Esophagus (tissue), 2 donors: ENCODE data around the gene ZP4. TPM values are rescaled to one million over a fixed set of nuclear protein-coding genes. Genes with fewer than 3 reads are reported as not detected.
"Not testable (repeated sequence)": the region's sequence is repeated elsewhere in the genome, so short reads cannot be mapped to it uniquely, and the experiment has no call there.

ENCODE experiments used
- H3K27ac ChIP-seq, 2 donors: one replicate each; pipeline ENCODE4 v1.5.1; 2013; ENCODE audit warnings: low read depth in 2 of 2, mild to moderate bottlenecking in 2 of 2, inconsistent platforms in 1 of 2, low read length in 1 of 2, moderate library complexity in 1 of 2
- H3K27me3 ChIP-seq, 2 donors: one replicate each; pipeline ENCODE4 v1.6.1; 2013; ENCODE audit warnings: low read length in 2 of 2, control low read depth in 1 of 2, mild to moderate bottlenecking in 1 of 2; ENCODE audit not compliant: insufficient read depth in 2 of 2, control insufficient read depth in 1 of 2
- H3K36me3 ChIP-seq, 2 donors: one replicate each; pipeline ENCODE4 v1.6.1; 2013; ENCODE audit warnings: low read length in 1 of 2; ENCODE audit not compliant: control insufficient read depth in 2 of 2, insufficient read depth in 2 of 2
- H3K4me1 ChIP-seq, 2 donors: one replicate each; pipeline ENCODE4 v1.6.1; 2013; ENCODE audit warnings: low read length in 1 of 2; ENCODE audit not compliant: control insufficient read depth in 2 of 2, insufficient read depth in 2 of 2
- H3K4me3 ChIP-seq, 2 donors: one replicate each; pipeline ENCODE4 v1.5.1; 2013; ENCODE audit warnings: low read length in 2 of 2, mild to moderate bottlenecking in 2 of 2, low read depth in 1 of 2, moderate library complexity in 1 of 2
- H3K9me3 ChIP-seq, 2 donors: one replicate each; pipeline ENCODE4 v1.6.1; 2013; ENCODE audit warnings: mild to moderate bottlenecking in 2 of 2, low read depth in 1 of 2, low read length in 1 of 2, moderate library complexity in 1 of 2; ENCODE audit not compliant: control insufficient read depth in 2 of 2, insufficient read depth in 1 of 2
- WGBS, 2 donors: extraction: QIAGEN DNeasy Blood & Tissue Kit; methylation state at CpG; one replicate each; pipeline ENCODE4 v1.1.7; 2013; 5-methylcytosine and 5-hydroxymethylcytosine counted together
- polyA plus RNA-seq, 2 donors: library from polyadenylated mRNA; stranded (reverse); fragments of 200-250 nt; gene quantifications; one replicate each; pipeline ENCODE4 v1.2.3, GENCODE V29; 2013
- donor health status: healthy with polysubstance abuse.
- donor health status: Bipolar disorder and iron deficiency.

Gene ZP4
- polyA plus RNA-seq, 2 donors, result 0.06 TPM; not detected in 1

DNA sequence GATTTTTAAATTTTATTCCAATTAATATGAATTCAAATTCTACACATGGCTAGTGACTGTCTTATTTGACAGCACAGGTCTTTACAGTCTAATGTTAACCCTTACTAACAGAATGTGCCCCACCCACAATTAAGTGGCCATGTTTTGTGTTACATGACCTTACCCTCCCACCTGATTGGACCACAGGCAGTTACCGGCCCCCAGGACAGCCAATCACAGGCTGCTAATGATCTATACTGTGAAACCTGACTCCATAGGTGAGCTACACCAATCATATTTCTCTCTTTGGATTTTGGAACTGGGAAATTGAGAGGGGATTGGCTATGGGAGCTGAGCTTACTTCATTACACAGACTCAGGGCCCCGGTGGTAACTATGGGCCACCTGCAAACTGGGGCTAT, 27.5 kb downstream of the ZP4 start:
- Histone ChIP-seq H3K4me1 (peaks cover 0 to 2% of the 10 kb centered on the region in 2 donors), H3K27me3 (no peaks in the 10 kb centered on the region), H3K9me3 (no peaks in the 10 kb centered on the region), H3K27ac (no peak overlapping the region), H3K36me3 (no peaks in the 10 kb centered on the region), H3K4me3 (no peak overlapping the region)
- 80 to 84% methylated on average over 2 of the region's 2 CpGs for WGBS, 2 donors

DNA sequence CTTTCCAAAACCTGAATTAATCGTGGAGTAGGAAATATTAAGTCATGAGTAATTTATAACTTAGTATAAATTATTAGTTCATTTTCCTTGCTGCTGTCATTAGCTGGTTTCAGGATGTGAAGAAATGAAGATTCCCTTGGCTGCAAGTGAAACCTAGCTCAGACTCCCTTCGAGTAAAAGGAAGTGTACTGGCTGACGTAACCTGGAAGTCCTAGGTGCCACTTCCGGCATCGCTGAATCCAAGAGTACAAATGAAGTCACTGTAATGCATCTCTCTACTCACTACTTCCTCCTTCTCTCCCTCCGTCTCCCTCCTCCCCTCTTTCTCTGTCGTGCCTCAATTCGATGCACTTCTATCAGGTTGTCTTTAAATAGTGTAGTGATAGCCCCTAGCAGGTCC, 28.8 kb downstream of the ZP4 start:
- no peaks in the 10 kb centered on the region for H3K9me3 ChIP-seq
- H3K4me3 ChIP-seq, result no peak overlapping the region
- 78 to 82% methylated on average over 8 of the region's 8 CpGs for WGBS, 2 donors
- H3K27ac ChIP-seq, result no peak overlapping the region
- no peaks in the 10 kb centered on the region for H3K27me3 ChIP-seq
- no peaks in the 10 kb centered on the region for H3K36me3 ChIP-seq
- H3K4me1 ChIP-seq, result peaks cover 0 to 2% of the 10 kb centered on the region in 2 donors

DNA sequence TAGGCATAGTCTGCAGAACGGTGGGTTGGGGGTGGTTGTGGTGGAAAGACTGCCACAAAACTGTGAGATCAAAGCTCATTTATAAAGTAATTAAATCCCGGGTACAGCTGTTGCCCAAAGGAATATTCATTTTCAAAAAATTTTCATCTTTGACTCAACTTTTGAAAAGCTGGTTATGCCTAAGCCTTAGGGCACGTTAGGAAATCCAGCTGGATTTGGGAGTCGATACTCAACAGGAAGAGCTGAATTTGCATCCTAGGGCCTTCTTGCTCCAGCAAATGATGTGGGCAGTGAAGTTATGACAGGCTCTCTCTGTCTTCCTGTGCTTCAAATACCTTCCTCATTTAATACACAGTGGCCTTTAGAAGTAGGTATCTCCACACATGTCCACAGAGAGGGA, 31.7 kb downstream of the ZP4 start:
- no peaks in the 10 kb centered on the region for H3K27me3 ChIP-seq
- no peak overlapping the region for H3K27ac ChIP-seq
- H3K36me3 ChIP-seq, result no peaks in the 10 kb centered on the region
- WGBS, 2 donors, result 34 to 53% methylated on average over 4 of the region's 4 CpGs
- no peak overlapping the region for H3K4me3 ChIP-seq
- H3K9me3 ChIP-seq, result no peaks in the 10 kb centered on the region
- H3K4me1 ChIP-seq, result no peaks in the 10 kb centered on the region

DNA sequence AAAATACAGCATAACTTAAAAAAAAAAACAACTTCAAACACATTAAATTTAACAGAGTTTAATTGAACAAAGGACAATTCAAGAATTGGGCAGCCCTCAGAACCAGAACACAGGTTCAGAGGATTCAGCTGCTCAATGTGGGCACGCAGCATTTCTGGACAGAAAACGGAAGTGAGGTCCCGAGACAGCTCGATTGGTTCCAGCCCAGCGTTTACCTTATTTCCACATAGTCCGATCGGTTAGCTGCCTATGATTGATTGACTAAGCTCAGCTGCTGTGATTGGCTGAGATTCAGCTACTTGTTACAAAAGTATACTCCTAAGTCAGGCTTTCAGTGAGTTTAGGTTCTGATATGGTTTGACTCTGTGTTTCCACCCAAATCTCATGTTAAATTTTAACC, 33.3 kb downstream of the ZP4 start:
- no peaks in the 10 kb centered on the region for H3K4me1 ChIP-seq
- H3K27me3 ChIP-seq, result no peaks in the 10 kb centered on the region
- no peak overlapping the region for H3K4me3 ChIP-seq
- 79 to 80% methylated on average over 7 of the region's 7 CpGs for WGBS, 2 donors
- no peaks in the 10 kb centered on the region for H3K9me3 ChIP-seq
- H3K36me3 ChIP-seq, result no peaks in the 10 kb centered on the region
- no peak overlapping the region for H3K27ac ChIP-seq

DNA sequence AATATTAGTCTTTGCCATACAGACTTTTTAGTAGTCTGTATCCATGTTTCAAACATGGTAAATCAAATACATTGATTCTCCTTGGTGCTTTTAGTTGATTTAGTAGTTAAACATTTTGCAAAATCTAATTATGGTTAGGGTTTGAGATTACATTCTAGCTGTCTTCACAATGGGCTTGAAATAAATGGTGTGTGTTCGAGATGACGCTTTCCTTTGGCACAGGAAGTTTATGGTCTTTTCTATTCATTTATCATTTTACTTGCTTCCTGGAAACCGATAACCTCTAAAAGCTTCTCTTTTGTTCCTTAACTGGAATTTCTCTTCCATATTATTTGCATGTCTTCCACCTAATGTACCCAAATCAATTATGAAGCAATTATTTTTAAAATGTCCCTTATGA, 38.4 kb downstream of the ZP4 start:
- H3K27ac ChIP-seq, result no peak overlapping the region
- WGBS, 2 donors, result 55 to 58% methylated on average over 3 of the region's 3 CpGs
- no peaks in the 10 kb centered on the region for H3K4me1 ChIP-seq
- H3K27me3 ChIP-seq, result no peaks in the 10 kb centered on the region
- H3K4me3 ChIP-seq, result no peak overlapping the region
- no peaks in the 10 kb centered on the region for H3K9me3 ChIP-seq
- H3K36me3 ChIP-seq, result no peaks in the 10 kb centered on the region

DNA sequence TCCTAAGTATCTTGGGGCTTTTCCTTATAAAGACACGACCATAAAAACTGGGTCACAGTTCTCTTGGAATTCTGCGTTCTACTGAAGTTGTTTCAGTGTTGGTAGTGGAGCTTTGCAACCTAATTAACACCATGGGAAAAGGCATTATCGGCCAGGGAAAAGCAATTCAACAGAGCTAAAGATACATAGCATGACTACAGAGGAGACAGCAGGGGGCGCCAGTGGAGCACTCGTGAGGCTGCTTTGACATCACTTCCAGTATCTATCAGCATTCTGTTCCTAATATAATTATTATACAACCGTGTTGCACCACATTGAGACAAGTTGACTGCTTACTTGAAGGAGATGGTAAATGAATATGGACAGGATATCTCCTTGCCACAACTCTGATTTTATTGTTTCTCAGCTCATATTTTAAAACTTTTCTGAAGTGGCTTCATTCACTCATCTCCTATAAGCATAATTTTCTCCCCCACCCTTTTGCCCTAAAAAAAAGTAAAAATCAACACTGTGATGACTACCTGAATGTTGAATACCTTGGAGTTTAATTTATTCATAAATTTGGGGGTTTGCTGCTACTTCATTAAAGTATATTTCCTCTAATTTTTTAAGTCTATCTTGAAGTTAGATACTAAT, 39.4 kb downstream of the ZP4 start:
- no peaks in the 10 kb centered on the region for H3K4me1 ChIP-seq
- 15 to 17% methylated on average over 6 of the region's 6 CpGs for WGBS, 2 donors
- no peak overlapping the region for H3K4me3 ChIP-seq

DNA sequence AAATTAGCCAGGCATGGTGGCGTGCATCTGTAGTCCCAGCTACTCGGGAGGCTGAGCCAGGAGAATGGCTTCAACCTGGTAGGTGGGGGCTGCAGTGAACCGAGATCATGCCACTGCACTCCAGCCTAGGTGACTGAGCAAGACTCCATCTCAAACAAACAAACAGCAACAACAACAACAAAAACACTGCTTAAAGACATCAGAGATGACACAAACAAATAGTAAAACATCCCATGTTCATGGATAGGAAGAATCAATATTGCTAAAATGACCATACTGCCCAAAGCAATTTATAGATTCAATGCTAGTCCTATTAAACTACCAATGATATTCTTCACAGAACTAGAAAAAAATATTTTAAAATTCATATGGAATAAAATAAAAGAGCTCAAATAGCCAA, 47.2 kb downstream of the ZP4 start:
- not testable (repeated sequence) for H3K36me3 ChIP-seq, H3K27ac ChIP-seq, H3K27me3 ChIP-seq, H3K9me3 ChIP-seq, H3K4me3 ChIP-seq, H3K4me1 ChIP-seq
- WGBS, 2 donors, result 88 to 90% methylated on average over 3 of the region's 3 CpGs

More for the DNA sequence above, 39.4 kb downstream of the ZP4 start:
- Histone ChIP-seq H3K27me3 (no peaks in the 10 kb centered on the region), H3K27ac (no peak overlapping the region), H3K9me3 (no peaks in the 10 kb centered on the region), H3K36me3 (no peaks in the 10 kb centered on the region)

DNA sequence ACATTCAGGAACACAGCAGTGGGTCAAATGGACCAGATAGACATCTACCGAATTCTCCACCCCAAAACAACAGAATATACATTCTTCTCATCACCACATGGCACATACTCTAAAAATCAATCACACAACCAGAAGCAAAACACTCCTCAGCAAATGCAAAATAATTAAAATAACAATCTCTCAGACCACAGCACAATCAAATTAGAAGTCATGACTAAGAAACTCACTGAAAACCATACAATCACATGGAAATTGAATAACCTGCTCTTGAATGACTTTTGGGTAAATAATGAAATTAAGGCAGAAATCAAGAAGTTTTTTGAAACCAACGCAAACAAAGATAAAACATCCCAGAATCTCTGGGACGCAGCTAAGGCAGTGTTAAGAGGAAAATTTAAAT, 49.2 kb downstream of the ZP4 start:
- Histone ChIP-seq H3K4me3 (no peak overlapping the region), H3K27me3 (no peaks in the 10 kb centered on the region), H3K27ac (no peak overlapping the region), H3K9me3 (peaks cover 0 to 6% of the 10 kb centered on the region in 2 donors), H3K4me1 (peaks cover 0 to 2% of the 10 kb centered on the region in 2 donors), H3K36me3 (no peaks in the 10 kb centered on the region)
- WGBS, 2 donors, result 66 to 68% methylated on average over 3 of the region's 3 CpGs

DNA sequence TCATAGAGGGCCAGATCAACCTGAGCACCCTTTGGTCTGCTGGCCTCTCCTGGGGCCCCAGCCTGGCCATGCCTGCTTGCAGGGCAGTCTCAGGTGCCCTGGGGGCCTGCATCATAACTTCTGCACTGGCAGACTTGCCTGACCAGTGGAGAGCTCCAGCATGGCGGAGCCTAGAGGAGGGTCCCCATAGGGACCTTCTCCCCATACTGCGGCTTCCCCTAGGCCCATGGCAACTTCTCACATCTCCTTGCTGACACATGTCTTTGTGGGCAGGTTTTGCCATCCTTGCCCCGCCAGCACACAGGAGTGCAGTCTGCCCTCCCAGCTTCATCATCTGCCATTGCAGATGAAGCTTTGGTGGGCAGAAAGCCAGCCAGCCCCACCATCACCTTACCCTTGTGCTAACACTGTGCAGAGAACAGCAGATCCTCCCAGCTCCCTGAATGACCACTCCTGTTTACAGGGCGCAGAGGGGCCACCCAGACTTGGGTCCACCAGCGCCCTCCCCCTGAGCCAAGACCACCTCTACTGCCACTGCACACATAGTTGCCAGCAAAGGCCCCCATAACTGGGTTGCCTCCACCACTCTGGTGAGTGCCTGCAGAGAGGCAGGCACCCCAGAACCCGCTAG, 51.7 kb downstream of the ZP4 start:
- H3K27me3 ChIP-seq, result no peaks in the 10 kb centered on the region
- 90 to 91% methylated on average over 6 of the region's 6 CpGs for WGBS, 2 donors

DNA sequence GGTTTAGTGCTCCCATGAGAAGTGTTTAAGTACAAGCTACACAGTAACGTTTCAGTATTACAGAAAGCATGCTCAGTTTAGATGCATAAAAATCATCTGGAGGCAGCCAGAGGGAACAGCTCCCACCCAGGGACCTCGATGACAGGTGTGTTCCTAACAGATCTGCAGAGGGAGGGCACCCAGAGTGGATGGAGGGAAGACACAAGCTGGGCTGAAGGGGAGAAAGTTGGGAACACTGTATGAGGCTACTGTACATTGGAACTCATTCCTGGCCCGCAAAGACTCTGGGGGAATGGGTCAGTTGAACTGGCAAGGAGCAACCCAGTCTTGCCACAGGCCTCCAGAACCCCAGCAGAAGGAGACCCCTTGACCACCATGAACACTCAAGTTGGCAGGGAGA, 52.4 kb downstream of the ZP4 start:
- 48 to 65% methylated on average over 3 of the region's 3 CpGs for WGBS, 2 donors

More for the DNA sequence above, 51.7 kb downstream of the ZP4 start:
- Histone ChIP-seq H3K36me3 (no peaks in the 10 kb centered on the region), H3K4me1 (peaks cover 0 to 2% of the 10 kb centered on the region in 2 donors), H3K4me3 (no peak overlapping the region), H3K9me3 (peaks cover 0 to 6% of the 10 kb centered on the region in 2 donors), H3K27ac (no peak overlapping the region)

More for the DNA sequence above, 52.4 kb downstream of the ZP4 start:
- no peak overlapping the region for H3K4me3 ChIP-seq
- H3K27me3 ChIP-seq, result no peaks in the 10 kb centered on the region
- H3K36me3 ChIP-seq, result no peaks in the 10 kb centered on the region
- peaks cover 0 to 2% of the 10 kb centered on the region in 2 donors for H3K4me1 ChIP-seq
- H3K9me3 ChIP-seq, result peaks cover 0 to 6% of the 10 kb centered on the region in 2 donors
- no peak overlapping the region for H3K27ac ChIP-seq
